Epithelial cell of proximal tubule (primary cell): ENCODE measurements around the gene FKBP11. TPM values are rescaled to one million over a fixed set of nuclear protein-coding genes. Genes with fewer than 3 reads are reported as not detected.

Experiments
- DNase-seq: peaks from one replicate; pipeline ENCODE4 v3.0.0-alpha.2; 2011; ENCODE audit warnings: low read depth
- H3K4me3 ChIP-seq: 2 replicates; pipeline ENCODE4 v1.5.1; 2011; ENCODE audit warnings: low read depth, mild to moderate bottlenecking, low read length
- CTCF ChIP-seq: conservative IDR thresholded peaks from 2 replicates; pipeline ENCODE4 v1.5.1; 2012; ENCODE audit warnings: low read depth, mild to moderate bottlenecking, low read length
- total RNA-seq: library from RNA; depleted of rRNA; stranded (reverse); fragments of >200 nt; gene quantifications from 2 replicates; pipeline ENCODE4 v1.2.3, GENCODE V29; 2015

FKBP11 gene
- total RNA-seq, 1 donor from 2014 or later: 21.0 TPM

- no peak overlapping the region for H3K4me3 ChIP-seq
- TF ChIP-seq CTCF: no peak
- DNase-seq: no peak
Measured at GRCh38 chr12:48940181-48940580, 14.9 kb upstream of the FKBP11 start.

GRCh38 chr12:48938805-48939204 lies 13.5 kb upstream of the FKBP11 start:
- no peak for DNase-seq
- TF ChIP-seq CTCF: no peak
- no peak overlapping the region for H3K4me3 ChIP-seq

- DNase-seq: no peak
- no peak overlapping the region for H3K4me3 ChIP-seq
- TF ChIP-seq CTCF: peak; percentile 37
Measured at GRCh38 chr12:48937170-48937569, 11.9 kb upstream of the FKBP11 start.

- no peak overlapping the region for H3K4me3 ChIP-seq
- TF ChIP-seq CTCF: peak; percentile 98
- no peak for DNase-seq
Measured at GRCh38 chr12:48936379-48936979, 11.2 kb upstream of the FKBP11 start.

- no peak overlapping the region for H3K4me3 ChIP-seq
- DNase-seq: no peak
- peak; percentile 52 for TF ChIP-seq CTCF
Measured at GRCh38 chr12:48934312-48934706, 9.0 kb upstream of the FKBP11 start.

GRCh38 chr12:48933664-48934311 lies 8.5 kb upstream of the FKBP11 start:
- no peak for DNase-seq
- TF ChIP-seq CTCF: no peak
- H3K4me3 ChIP-seq: no peak overlapping the region

GRCh38 chr12:48932878-48933277 lies 7.6 kb upstream of the FKBP11 start:
- no peak overlapping the region for H3K4me3 ChIP-seq
- no peak for TF ChIP-seq CTCF

More at GRCh38 chr12:48932878-48933277, 7.6 kb upstream of the FKBP11 start:
- no peak for DNase-seq
